ENCODE data around the gene SRRM2. TPM values are rescaled to one million over a fixed set of nuclear protein-coding genes. Genes with fewer than 3 reads are reported as not detected.
A peak's percentile ranks its signal among the peaks of the same experiment; 100 is the strongest.

SRRM2 gene
- total RNA-seq, 4 donors from 2014 or later, result 545 to 3,500 (median 1,361) TPM

DNA sequence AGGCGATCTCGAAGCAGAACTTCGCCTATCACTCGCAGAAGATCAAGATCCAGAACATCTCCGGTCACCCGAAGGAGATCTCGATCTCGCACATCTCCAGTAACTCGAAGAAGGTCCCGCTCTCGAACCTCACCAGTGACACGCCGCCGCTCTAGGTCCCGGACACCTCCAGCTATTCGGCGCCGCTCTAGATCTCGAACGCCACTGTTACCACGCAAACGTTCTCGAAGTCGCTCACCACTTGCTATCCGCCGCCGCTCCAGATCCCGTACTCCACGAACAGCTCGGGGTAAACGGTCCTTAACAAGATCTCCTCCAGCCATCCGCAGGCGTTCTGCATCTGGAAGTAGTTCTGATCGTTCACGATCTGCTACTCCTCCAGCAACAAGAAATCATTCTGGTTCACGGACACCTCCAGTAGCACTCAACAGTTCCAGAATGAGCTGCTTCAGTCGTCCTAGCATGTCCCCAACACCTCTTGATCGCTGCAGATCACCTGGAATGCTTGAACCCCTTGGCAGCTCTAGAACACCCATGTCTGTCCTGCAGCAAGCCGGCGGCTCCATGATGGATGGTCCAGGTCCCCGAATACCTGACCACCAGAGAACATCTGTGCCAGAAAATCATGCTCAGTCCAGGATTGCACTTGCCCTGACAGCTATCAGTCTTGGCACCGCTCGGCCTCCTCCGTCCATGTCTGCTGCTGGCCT is 14.1 kb downstream of the SRRM2 start:
- DNase-seq, result no peak
- no peaks in the 10 kb centered on the region for H3K9me3 ChIP-seq
- TF ChIP-seq POLR2AphosphoS5 (IDR thresholded peaks at IDR 0.05), result no peak
- TF ChIP-seq CTCF (IDR thresholded peaks at IDR 0.05), result no peak
- no peak for TF ChIP-seq EP300 (IDR thresholded peaks at IDR 0.05; ENCODE audit: low read depth)
- TF ChIP-seq POLR2A (IDR thresholded peaks at IDR 0.05), result no peak
- in situ Hi-C loops (cut with MboI; ENCODE audit: low pct_ligation_motif_present in 1 of 4, low pct_unique_long_range_greater_than_20kb in 1 of 4, low sequenced_read_pairs in 3 of 4), result no loop called here
- H3K36me3 ChIP-seq, result peaks cover 0 to 97% (median 40%) of the 10 kb centered on the region in 4 donors
- no peaks in the 10 kb centered on the region for H3K27me3 ChIP-seq
- intact Hi-C loops (cut with DNase I; ENCODE audit: low total_unique reads), result no loop called here
- peaks cover 12 to 36% (median 22%) of the 10 kb centered on the region in 4 donors for H3K4me1 ChIP-seq
- H3K4me3 ChIP-seq, result no peak overlapping the region
- WGBS, 2 donors (ENCODE audit: low coverage in 1 of 2), result 96 to 100% methylated on average over 3 to 44 of the region's 44 CpGs
- no peak overlapping the region for H3K27ac ChIP-seq

DNA sequence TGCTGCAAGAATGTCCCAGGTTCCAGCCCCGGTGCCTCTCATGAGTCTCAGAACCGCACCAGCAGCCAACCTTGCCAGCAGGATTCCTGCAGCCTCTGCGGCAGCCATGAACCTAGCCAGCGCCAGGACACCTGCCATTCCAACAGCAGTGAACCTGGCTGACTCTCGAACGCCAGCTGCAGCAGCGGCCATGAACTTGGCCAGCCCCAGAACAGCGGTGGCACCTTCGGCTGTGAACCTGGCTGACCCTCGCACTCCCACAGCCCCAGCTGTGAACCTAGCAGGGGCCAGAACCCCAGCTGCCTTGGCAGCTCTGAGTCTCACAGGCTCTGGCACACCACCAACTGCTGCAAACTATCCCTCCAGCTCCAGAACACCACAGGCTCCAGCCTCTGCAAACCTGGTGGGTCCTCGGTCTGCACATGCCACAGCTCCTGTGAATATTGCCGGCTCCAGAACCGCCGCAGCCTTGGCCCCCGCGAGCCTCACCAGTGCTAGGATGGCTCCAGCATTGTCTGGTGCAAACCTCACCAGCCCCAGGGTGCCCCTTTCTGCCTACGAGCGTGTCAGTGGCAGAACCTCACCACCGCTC is 14.8 kb downstream of the SRRM2 start:
- H3K4me3 ChIP-seq, result no peak overlapping the region
- DNase-seq, result no peak
- H3K9me3 ChIP-seq, result no peaks in the 10 kb centered on the region
- no peak overlapping the region for H3K27ac ChIP-seq
- 94% methylated on average over 18 of the region's 19 CpGs; no CpG with 5 or more reads in 1 of the 2 donors for WGBS, 2 donors (ENCODE audit: low coverage in 1 of 2)
- in situ Hi-C loops (cut with MboI; ENCODE audit: low pct_ligation_motif_present in 1 of 4, low pct_unique_long_range_greater_than_20kb in 1 of 4, low sequenced_read_pairs in 3 of 4) (no loop called here), intact Hi-C loops (cut with DNase I; ENCODE audit: low total_unique reads) (no loop called here)
- no peak for TF ChIP-seq EP300 (IDR thresholded peaks at IDR 0.05; ENCODE audit: low read depth)
- no peak for TF ChIP-seq CTCF (IDR thresholded peaks at IDR 0.05)
- H3K36me3 ChIP-seq, result peaks cover 0 to 97% (median 37%) of the 10 kb centered on the region in 4 donors
- peaks cover 12 to 36% (median 22%) of the 10 kb centered on the region in 4 donors for H3K4me1 ChIP-seq
- no peaks in the 10 kb centered on the region for H3K27me3 ChIP-seq

DNA sequence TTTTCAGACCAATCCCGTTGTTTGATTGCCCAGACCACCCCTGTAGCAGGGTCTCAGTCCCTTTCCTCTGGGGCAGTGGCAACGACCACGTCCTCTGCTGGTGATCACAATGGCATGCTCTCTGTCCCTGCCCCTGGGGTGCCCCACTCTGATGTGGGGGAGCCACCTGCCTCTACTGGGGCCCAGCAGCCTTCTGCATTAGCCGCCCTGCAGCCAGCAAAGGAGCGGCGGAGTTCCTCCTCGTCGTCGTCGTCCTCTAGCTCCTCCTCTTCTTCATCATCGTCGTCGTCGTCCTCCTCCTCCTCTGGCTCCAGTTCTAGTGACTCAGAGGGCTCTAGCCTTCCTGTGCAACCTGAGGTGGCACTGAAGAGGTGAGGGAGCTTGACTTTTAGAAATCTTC is 15.5 kb downstream of the SRRM2 start:
- no peaks in the 10 kb centered on the region for H3K27me3 ChIP-seq
- peak overlapping the region in 2 of 4 donors; percentile 80 to 83 for H3K27ac ChIP-seq
- peaks cover 0 to 90% (median 34%) of the 10 kb centered on the region in 4 donors for H3K36me3 ChIP-seq
- TF ChIP-seq POLR2A (IDR thresholded peaks at IDR 0.05) (no peak), POLR2AphosphoS5 (IDR thresholded peaks at IDR 0.05) (no peak)
- peaks cover 12 to 36% (median 22%) of the 10 kb centered on the region in 4 donors for H3K4me1 ChIP-seq
- DNase-seq, result no peak
- in situ Hi-C loops (cut with MboI; ENCODE audit: low pct_ligation_motif_present in 1 of 4, low pct_unique_long_range_greater_than_20kb in 1 of 4, low sequenced_read_pairs in 3 of 4) (no loop called here), intact Hi-C loops (cut with DNase I; ENCODE audit: low total_unique reads) (no loop called here)
- no peak overlapping the region for H3K4me3 ChIP-seq
- H3K9me3 ChIP-seq, result no peaks in the 10 kb centered on the region
- WGBS, 2 donors (ENCODE audit: low coverage in 1 of 2), result 75 to 78% methylated on average over 8 to 14 of the region's 14 CpGs

DNA sequence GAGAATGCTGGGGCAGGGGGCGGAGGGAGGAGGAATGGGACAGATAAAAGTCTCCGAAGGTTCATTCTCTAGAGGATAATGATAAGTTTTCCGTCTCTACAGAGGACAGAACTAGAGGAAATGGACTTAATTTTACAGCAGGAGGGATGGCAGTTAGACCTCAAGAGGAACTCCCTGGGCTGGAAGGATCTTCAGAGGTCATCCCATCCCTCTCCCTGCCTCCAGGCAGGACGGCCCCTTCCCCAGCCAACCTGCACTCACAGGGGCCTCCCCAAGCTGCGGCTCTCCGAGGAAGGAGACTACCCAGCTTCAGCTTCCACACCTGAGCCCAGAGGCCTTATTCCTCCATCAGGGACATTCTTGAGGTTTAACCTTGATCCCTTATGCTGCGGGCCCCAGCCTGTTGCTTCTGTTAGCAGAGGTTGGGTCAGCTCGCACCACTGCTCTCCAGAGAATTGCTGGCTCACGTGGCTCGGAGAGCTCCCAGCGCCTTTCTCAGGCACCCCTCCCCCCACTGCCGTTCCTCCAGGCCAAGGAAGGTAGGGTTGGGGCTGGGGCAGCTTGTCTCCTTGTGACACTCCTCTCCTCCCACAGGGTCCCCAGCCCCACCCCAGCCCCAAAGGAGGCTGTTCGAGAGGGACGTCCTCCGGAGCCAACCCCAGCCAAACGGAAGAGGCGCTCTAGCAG is 16.1 kb downstream of the SRRM2 start:
- H3K9me3 ChIP-seq, result no peaks in the 10 kb centered on the region
- in situ Hi-C loops (cut with MboI; ENCODE audit: low pct_ligation_motif_present in 1 of 4, low pct_unique_long_range_greater_than_20kb in 1 of 4, low sequenced_read_pairs in 3 of 4), result no loop called here
- H3K4me3 ChIP-seq, result no peak overlapping the region
- H3K27me3 ChIP-seq, result no peaks in the 10 kb centered on the region
- H3K36me3 ChIP-seq, result peaks cover 0 to 84% (median 30%) of the 10 kb centered on the region in 4 donors
- peak overlapping the region; percentile 64 to 83 (median 80) for H3K27ac ChIP-seq
- intact Hi-C loops (cut with DNase I; ENCODE audit: low total_unique reads), result no loop called here
- DNase-seq, result no peak
- WGBS, 2 donors (ENCODE audit: low coverage in 1 of 2), result 87 to 100% methylated on average over 1 to 17 of the region's 17 CpGs
- TF ChIP-seq CTCF (IDR thresholded peaks at IDR 0.05), result no peak
- no peak for TF ChIP-seq EP300 (IDR thresholded peaks at IDR 0.05; ENCODE audit: low read depth)
- no peak for TF ChIP-seq POLR2AphosphoS5 (IDR thresholded peaks at IDR 0.05)
- peaks cover 12 to 36% (median 22%) of the 10 kb centered on the region in 4 donors for H3K4me1 ChIP-seq

All from transverse colon (tissue), 4 donors.